ENCODE results near the gene MRPS34.
A peak's percentile ranks its signal among the peaks of the same experiment; 100 is the strongest.

Gene MRPS34

GRCh38 chr16:1772908-1773702, at the start of gene MRPS34:
MRPS34 (minus strand) TSS chr16:1773134; CDS start chr16:1773119, 15 bp downstream.
- Histone ChIP-seq H3K9me3 (no peaks in the 10 kb centered on the region), H3K4me1 (peaks cover 48% of the 10 kb centered on the region), H3K4me2 (peak within 1 kb of the TSS; percentile 98), H3K27me3 (no peaks in the 10 kb centered on the region), H3K36me3 (peaks cover 59% of the 10 kb centered on the region), H3K9ac (peak within 1 kb of the TSS; percentile 98), H4K20me1 (peaks cover 73% of the 10 kb centered on the region), H3K27ac (peak within 1 kb of the TSS; percentile 97), H3K4me3 (peak within 1 kb of the TSS; percentile 97)
- no peak for TF ChIP-seq Cebpa-rat (IDR thresholded peaks at IDR 0.05)

GRCh38 chr16:1821861-1822611, 49.1 kb upstream of the MRPS34 start:
- no peak overlapping the region for H3K4me2 ChIP-seq
- no peak overlapping the region for H3K4me3 ChIP-seq
- H3K36me3 ChIP-seq = peaks cover 59% of the 10 kb centered on the region
- H3K4me1 ChIP-seq = peaks cover 11% of the 10 kb centered on the region
- peaks cover 46% of the 10 kb centered on the region for H4K20me1 ChIP-seq
- H3K27me3 ChIP-seq = no peaks in the 10 kb centered on the region
- H3K9me3 ChIP-seq = no peaks in the 10 kb centered on the region
- no peak overlapping the region for H3K27ac ChIP-seq
- no peak overlapping the region for H3K9ac ChIP-seq
- no peak for TF ChIP-seq Cebpa-rat (IDR thresholded peaks at IDR 0.05)

- no peak overlapping the region for H3K27ac ChIP-seq
- H3K4me2 ChIP-seq = no peak overlapping the region
- TF ChIP-seq Cebpa-rat (IDR thresholded peaks at IDR 0.05) = no peak
- peaks cover 70% of the 10 kb centered on the region for H3K36me3 ChIP-seq
- no peak overlapping the region for H3K9ac ChIP-seq
- peaks cover 9% of the 10 kb centered on the region for H3K4me1 ChIP-seq
- H3K4me3 ChIP-seq = no peak overlapping the region
- no peaks in the 10 kb centered on the region for H3K27me3 ChIP-seq
- H3K9me3 ChIP-seq = no peaks in the 10 kb centered on the region
- H4K20me1 ChIP-seq = peaks cover 41% of the 10 kb centered on the region
These were observed 48.0 kb upstream of the MRPS34 start for GRCh38 chr16:1820946-1821290.

GRCh38 chr16:1820096-1820945, 47.4 kb upstream of the MRPS34 start:
- Histone ChIP-seq H3K27ac (no peak overlapping the region), H3K27me3 (no peaks in the 10 kb centered on the region), H3K4me2 (no peak overlapping the region), H3K4me1 (peaks cover 4% of the 10 kb centered on the region), H3K9ac (no peak overlapping the region), H3K36me3 (peaks cover 76% of the 10 kb centered on the region), H3K4me3 (no peak overlapping the region), H3K9me3 (no peaks in the 10 kb centered on the region), H4K20me1 (peaks cover 38% of the 10 kb centered on the region)
- no peak for TF ChIP-seq Cebpa-rat (IDR thresholded peaks at IDR 0.05)

- Histone ChIP-seq H3K4me3 (no peak overlapping the region), H3K27ac (no peak overlapping the region), H4K20me1 (peaks cover 31% of the 10 kb centered on the region)
These were observed 46.7 kb upstream of the MRPS34 start for GRCh38 chr16:1819611-1820010.

GRCh38 chr16:1818873-1819525, 46.1 kb upstream of the MRPS34 start:
- Histone ChIP-seq H3K4me2 (no peak overlapping the region), H3K9me3 (no peaks in the 10 kb centered on the region), H3K36me3 (peaks cover 82% of the 10 kb centered on the region), H3K4me1 (no peaks in the 10 kb centered on the region), H3K27ac (no peak overlapping the region), H4K20me1 (peaks cover 25% of the 10 kb centered on the region), H3K27me3 (no peaks in the 10 kb centered on the region), H3K4me3 (no peak overlapping the region), H3K9ac (no peak overlapping the region)
- no peak for TF ChIP-seq Cebpa-rat (IDR thresholded peaks at IDR 0.05)

More at GRCh38 chr16:1819611-1820010, 46.7 kb upstream of the MRPS34 start:
- Histone ChIP-seq H3K27me3 (no peaks in the 10 kb centered on the region), H3K4me1 (no peaks in the 10 kb centered on the region), H3K36me3 (peaks cover 80% of the 10 kb centered on the region), H3K9ac (no peak overlapping the region), H3K9me3 (no peaks in the 10 kb centered on the region), H3K4me2 (no peak overlapping the region)
- no peak for TF ChIP-seq Cebpa-rat (IDR thresholded peaks at IDR 0.05)

GRCh38 chr16:1818204-1818872, 45.4 kb upstream of the MRPS34 start:
- H3K27ac ChIP-seq = no peak overlapping the region
- H3K9me3 ChIP-seq = no peaks in the 10 kb centered on the region
- H3K36me3 ChIP-seq = peaks cover 86% of the 10 kb centered on the region
- H4K20me1 ChIP-seq = peaks cover 22% of the 10 kb centered on the region
- no peaks in the 10 kb centered on the region for H3K27me3 ChIP-seq
- TF ChIP-seq Cebpa-rat (IDR thresholded peaks at IDR 0.05) = no peak
- no peak overlapping the region for H3K4me3 ChIP-seq
- H3K4me2 ChIP-seq = no peak overlapping the region
- H3K4me1 ChIP-seq = no peaks in the 10 kb centered on the region
- H3K9ac ChIP-seq = no peak overlapping the region

- H3K9me3 ChIP-seq = no peaks in the 10 kb centered on the region
- H3K27ac ChIP-seq = no peak overlapping the region
- peaks cover 83% of the 10 kb centered on the region for H3K36me3 ChIP-seq
These were observed 44.8 kb upstream of the MRPS34 start for GRCh38 chr16:1817716-1818115.

GRCh38 chr16:1817276-1817589, 44.3 kb upstream of the MRPS34 start:
- no peak overlapping the region for H3K27ac ChIP-seq
- no peak overlapping the region for H3K4me2 ChIP-seq
- H3K36me3 ChIP-seq = peaks cover 78% of the 10 kb centered on the region
- H4K20me1 ChIP-seq = peaks cover 14% of the 10 kb centered on the region
- H3K9me3 ChIP-seq = no peaks in the 10 kb centered on the region
- peaks cover 8% of the 10 kb centered on the region; the same call in 1 of the 2 replicates for H3K4me1 ChIP-seq
- H3K9ac ChIP-seq = no peak overlapping the region
- no peak overlapping the region for H3K4me3 ChIP-seq
- no peaks in the 10 kb centered on the region for H3K27me3 ChIP-seq
- no peak for TF ChIP-seq Cebpa-rat (IDR thresholded peaks at IDR 0.05)

More at GRCh38 chr16:1817716-1818115, 44.8 kb upstream of the MRPS34 start:
- H3K9ac ChIP-seq = no peak overlapping the region
- H4K20me1 ChIP-seq = peaks cover 19% of the 10 kb centered on the region
- H3K27me3 ChIP-seq = no peaks in the 10 kb centered on the region
- TF ChIP-seq Cebpa-rat (IDR thresholded peaks at IDR 0.05) = no peak
- no peak overlapping the region for H3K4me3 ChIP-seq
- H3K4me2 ChIP-seq = no peak overlapping the region
- H3K4me1 ChIP-seq = peaks cover 3% of the 10 kb centered on the region; the same call in 1 of the 2 replicates
